K562 (cell line): ENCODE data around the gene AIG1. TPM values are rescaled to one million over a fixed set of nuclear protein-coding genes. Genes with fewer than 3 reads are reported as not detected.
"Not testable (repeated sequence)": the region's sequence is repeated elsewhere in the genome, so short reads cannot be mapped to it uniquely, and the experiment has no call there.

Source experiments
- CREB3L1 ChIP-seq: fragments of 450-650 bp; IDR thresholded peaks from 2 replicates; pipeline ENCODE4 v1.6.1; 2014; ENCODE audit warnings: low read depth, mild to moderate bottlenecking, moderate library complexity, borderline replicate concordance
- HDAC1 ChIP-seq, 2 experiments: fragments of 450-650 bp; IDR thresholded peaks; 2 replicates each; pipeline ENCODE4 v1.6.1; 2016 to 2017; ENCODE audit warnings: inconsistent platforms in 1 of 2, mild to moderate bottlenecking in 1 of 2, moderate library complexity in 1 of 2
- MTA3 ChIP-seq: fragments of 450-650 bp; formaldehyde crosslinking; IDR thresholded peaks from 2 replicates; pipeline ENCODE4 v1.6.1; 2017; ENCODE audit warnings: mild to moderate bottlenecking, borderline replicate concordance
- NBN ChIP-seq: fragments of 450-650 bp; IDR thresholded peaks from 2 replicates; pipeline ENCODE4 v1.6.1; 2016; ENCODE audit warnings: low read depth, mild to moderate bottlenecking
- POLR2A ChIP-seq: fragments of 450-650 bp; conservative IDR thresholded peaks from 2 replicates; pipeline ENCODE4 v1.6.1; 2016
- RAD21 ChIP-seq, 2 experiments: fragments of 250-450 bp in 1 of 2; fragments of 450-650 bp in 1 of 2; sonication (Bioruptor Pico) in 1 of 2; formaldehyde crosslinking in 1 of 2; IDR thresholded peaks in 1 of 2; conservative IDR thresholded peaks in 1 of 2; 2 replicates each; pipeline versions ENCODE4 v1.4.0 to v1.8.0; 2020 to 2022; ENCODE audit warnings: mild to moderate bottlenecking in 2 of 2, moderate library complexity in 1 of 2
- TCF15 ChIP-seq: fragments of 250-450 bp; sonication (Bioruptor Pico); IDR thresholded peaks from 2 replicates; pipeline ENCODE4 v1.8.0; 2022; ENCODE audit warnings: moderate library complexity, mild to moderate bottlenecking, inconsistent platforms
- THRB ChIP-seq: fragments of 450-650 bp; formaldehyde crosslinking; conservative IDR thresholded peaks from 2 replicates; pipeline ENCODE4 v1.4.0; 2022; ENCODE audit warnings: mild to moderate bottlenecking, missing genetic modification characterization
- ZBTB40 ChIP-seq, 2 experiments: fragments of 450-650 bp in 1 of 2; sonication (generic) in 1 of 2; formaldehyde crosslinking in 1 of 2; IDR thresholded peaks; 2 replicates each; pipeline versions ENCODE4 v1.7.1 to v1.9.0; 2016 to 2022; ENCODE audit warnings: inconsistent platforms in 1 of 2, mild to moderate bottlenecking in 1 of 2, missing genetic modification reagents in 1 of 2
- ZNF589 ChIP-seq: fragments of 200-800 bp; sonication (Bioruptor generic); IDR thresholded peaks from 2 replicates; pipeline ENCODE4 v1.6.1; 2016; ENCODE audit warnings: low read depth, missing genetic modification characterization, missing compliant biosample characterization
- polyA plus RNA-seq, 8 experiments: library from polyadenylated mRNA; depleted of rRNA in 4 of 8; stranded (reverse) in 5 of 8; unstranded in 3 of 8; fragments of >200 nt; fragmentation: Nextera tagmentation in 2 of 8; fragmentation: Illumina TruSeq in 1 of 8; extraction: Ambion mirVana in 2 of 8; extraction: Trizol in 1 of 8; gene quantifications; 2 replicates each; pipeline versions ENCODE4 v1.2.1 to v1.2.3, GENCODE V29; 2011 to 2014; ENCODE audit warnings: inconsistent platforms in 1 of 8, missing spikeins in 1 of 8
- total RNA-seq, 7 experiments: library from RNA; depleted of rRNA in 6 of 7; stranded (reverse); fragments of >200 nt in 6 of 7; fragmentation: Illumina TruSeq in 2 of 7; extraction: Trizol in 2 of 7; gene quantifications; 2 replicates each; pipeline versions ENCODE4 v1.2.1 to v1.2.3, GENCODE V29; 2011 to 2021; ENCODE audit warnings: low replicate concordance in 1 of 7
- TF ChIP-seq, protein P1 (sequence below): fragments of 450-650 bp; formaldehyde crosslinking; IDR thresholded peaks from 2 replicates; pipeline ENCODE4 v1.4.0; 2022; ENCODE audit warnings: missing genetic modification characterization

The AIG1 gene
- total and polyA plus RNA-seq, 9 of the 15 experiments (the other 6 are each of a cell fraction or from before 2014, with no cell fraction given) = 74.8 to 333 (median 127) TPM

- TF ChIP-seq ZBTB40 (IDR thresholded peaks at IDR 0.05) (peak; percentile 36; the same call in 1 of the 2 replicates), MTA3 (0 out of 2 replicates have a peak, but pooled peaks have one; percentile 40), TCF15 (CRISPR knock-in tag) (peak; percentile 44; the same call in 1 of the 2 replicates), RAD21 (CRISPR knock-in tag; conservative IDR thresholded peaks at IDR 0.05 in 1 of 2, IDR thresholded peaks at IDR 0.05 in 1 of 2) (0 out of 4 replicates have a peak, but pooled peaks of 1 of the 2 experiments have one; percentile 10), HDAC1 (IDR thresholded peaks at IDR 0.05) (peak; percentile 59 to 75; a peak in 2 of 4 replicates), CREB3L1 (peak; percentile 57; the same call in 1 of the 2 replicates), ZNF589 (CRISPR knock-in tag) (0 out of 2 replicates have a peak, but pooled peaks have one; percentile 42), THRB (CRISPR knock-in tag) (0 out of 2 replicates have a peak, but pooled peaks have one; percentile 35), POLR2A (peak; percentile 66), NBN (0 out of 2 replicates have a peak, but pooled peaks have one; percentile 61)
- not testable (repeated sequence) for TF ChIP-seq ZBTB40 (CRISPR knock-in tag; IDR thresholded peaks at IDR 0.05)
- TF ChIP-seq, protein P1, sequence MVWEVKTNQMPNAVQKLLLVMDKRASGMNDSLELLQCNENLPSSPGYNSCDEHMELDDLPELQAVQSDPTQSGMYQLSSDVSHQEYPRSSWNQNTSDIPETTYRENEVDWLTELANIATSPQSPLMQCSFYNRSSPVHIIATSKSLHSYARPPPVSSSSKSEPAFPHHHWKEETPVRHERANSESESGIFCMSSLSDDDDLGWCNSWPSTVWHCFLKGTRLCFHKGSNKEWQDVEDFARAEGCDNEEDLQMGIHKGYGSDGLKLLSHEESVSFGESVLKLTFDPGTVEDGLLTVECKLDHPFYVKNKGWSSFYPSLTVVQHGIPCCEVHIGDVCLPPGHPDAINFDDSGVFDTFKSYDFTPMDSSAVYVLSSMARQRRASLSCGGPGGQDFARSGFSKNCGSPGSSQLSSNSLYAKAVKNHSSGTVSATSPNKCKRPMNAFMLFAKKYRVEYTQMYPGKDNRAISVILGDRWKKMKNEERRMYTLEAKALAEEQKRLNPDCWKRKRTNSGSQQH = 0 out of 2 replicates have a peak, but pooled peaks have one; percentile 58
These were observed 107.7 kb downstream of the AIG1 start (continued) for GRCh38 chr6:143168396-143168816.
